HG03457 (cell line): ENCODE results near the gene AOC1.

Experiments used
- ATAC-seq: cut with Tn5 transposase; IDR thresholded peaks from one replicate; pipeline ENCODE4 v1.9.1; 2021; ENCODE audit warnings: moderate number of reproducible peaks; ENCODE audit not compliant: unreplicated experiment

AOC1 gene

GRCh38 chr7:150856303-150857275, 4.3 kb downstream of the AOC1 start:
- ATAC-seq, result no peak

- no peak for ATAC-seq
Observed at GRCh38 chr7:150857276-150858055, 5.1 kb downstream of the AOC1 start.

- ATAC-seq, result no peak
Observed at GRCh38 chr7:150858236-150859197, 6.2 kb downstream of the AOC1 start.

GRCh38 chr7:150860291-150860977, 8.1 kb downstream of the AOC1 start:
- no peak for ATAC-seq

- no peak for ATAC-seq
Observed at GRCh38 chr7:150860978-150861295, 8.6 kb downstream of the AOC1 start.

GRCh38 chr7:150862356-150862755, 10.0 kb downstream of the AOC1 start:
- no peak for ATAC-seq

- no peak for ATAC-seq
Observed at GRCh38 chr7:150863946-150864345, 11.6 kb downstream of the AOC1 start.

- ATAC-seq, result no peak
Observed at GRCh38 chr7:150866932-150867564, 14.7 kb downstream of the AOC1 start.

- ATAC-seq, result no peak
Observed at GRCh38 chr7:150867605-150868004, 15.3 kb downstream of the AOC1 start.

GRCh38 chr7:150869467-150869866, 17.1 kb downstream of the AOC1 start:
- ATAC-seq, result no peak

- no peak for ATAC-seq
Observed at GRCh38 chr7:150871601-150872000, 19.3 kb downstream of the AOC1 start.

GRCh38 chr7:150874401-150875198, 22.3 kb downstream of the AOC1 start:
- ATAC-seq, result no peak

GRCh38 chr7:150875791-150876190, 23.5 kb downstream of the AOC1 start:
- ATAC-seq, result no peak

- no peak for ATAC-seq
Observed at GRCh38 chr7:150876817-150877526, 24.7 kb downstream of the AOC1 start.

- ATAC-seq, result no peak
Observed at GRCh38 chr7:150877536-150877935, 25.2 kb downstream of the AOC1 start.

GRCh38 chr7:150879345-150879744, 27.0 kb downstream of the AOC1 start:
- ATAC-seq, result no peak

- ATAC-seq, result no peak
Observed at GRCh38 chr7:150881189-150881588, 28.9 kb downstream of the AOC1 start.

GRCh38 chr7:150890853-150891584, 38.7 kb downstream of the AOC1 start:
- ATAC-seq, result no peak
